Activated T-cell treated with anti-CD3 and anti-CD28 coated beads, Interleukin-2, amount 50 U/mL, for 24 hours (primary cell): ENCODE results near the gene SPDYE6.
"Not testable (repeated sequence)": the region's sequence is repeated elsewhere in the genome, so short reads cannot be mapped to it uniquely, and the experiment has no call there.

ENCODE experiments used
- DNase-seq: peaks from one replicate; pipeline ENCODE4 v3.0.0-alpha.2; 2020
- H3K27ac Mint-ChIP-seq: 2 replicates; pipeline ENCODE4 v1.8.0; 2020; ENCODE audit warnings: mild to moderate bottlenecking, mixed read lengths
- H3K27me3 Mint-ChIP-seq: 2 replicates; pipeline ENCODE4 v1.8.0; 2020; ENCODE audit warnings: mixed read lengths
- H3K36me3 Mint-ChIP-seq: 2 replicates; pipeline ENCODE4 v1.8.0; 2020; ENCODE audit warnings: low read depth, mixed read lengths
- H3K4me1 Mint-ChIP-seq: 2 replicates; pipeline ENCODE4 v1.8.0; 2020; ENCODE audit warnings: low read depth, mixed read lengths
- H3K4me3 Mint-ChIP-seq: 2 replicates; pipeline ENCODE4 v1.8.0; 2020; ENCODE audit warnings: mild to moderate bottlenecking, moderate library complexity, mixed read lengths
- H3K9me3 Mint-ChIP-seq: 2 replicates; pipeline ENCODE4 v1.8.0; 2020; ENCODE audit warnings: mixed read lengths

Gene SPDYE6

GRCh38 chr7:102356344-102356743 lies at the start of gene SPDYE6:
SPDYE6 (minus strand) TSS chr7:102356444; CDS start chr7:102356023, 421 bp downstream.
- not testable (repeated sequence) for H3K9me3 Mint-ChIP-seq, DNase-seq, H3K36me3 Mint-ChIP-seq, H3K4me3 Mint-ChIP-seq, H3K4me1 Mint-ChIP-seq, H3K27me3 Mint-ChIP-seq, H3K27ac Mint-ChIP-seq

GRCh38 chr7:102404862-102405188 lies 48.6 kb upstream of the SPDYE6 start:
- not testable (repeated sequence) for H3K27me3 Mint-ChIP-seq, H3K9me3 Mint-ChIP-seq, H3K27ac Mint-ChIP-seq, H3K4me3 Mint-ChIP-seq, DNase-seq
- peaks cover 11% of the 10 kb centered on the region for H3K4me1 Mint-ChIP-seq
- peaks cover 99% of the 10 kb centered on the region for H3K36me3 Mint-ChIP-seq

- peak; percentile 50 for DNase-seq
- Mint-ChIP-seq H3K4me1 (peaks cover 11% of the 10 kb centered on the region), H3K4me3 (no peak overlapping the region), H3K36me3 (peaks cover 100% of the 10 kb centered on the region), H3K9me3 (no peaks in the 10 kb centered on the region), H3K27ac (no peak overlapping the region), H3K27me3 (no peaks in the 10 kb centered on the region)
These were observed 48.0 kb upstream of the SPDYE6 start for GRCh38 chr7:102404005-102404861.

- H3K27ac Mint-ChIP-seq, result peak overlapping the region; percentile 28
- peaks cover 100% of the 10 kb centered on the region for H3K36me3 Mint-ChIP-seq
- H3K27me3 Mint-ChIP-seq, result no peaks in the 10 kb centered on the region
- no peak overlapping the region for H3K4me3 Mint-ChIP-seq
- no peak for DNase-seq
- H3K4me1 Mint-ChIP-seq, result peaks cover 11% of the 10 kb centered on the region
- H3K9me3 Mint-ChIP-seq, result no peaks in the 10 kb centered on the region
These were observed 47.3 kb upstream of the SPDYE6 start for GRCh38 chr7:102403563-102403962.

- Mint-ChIP-seq H3K4me1 (peaks cover 31% of the 10 kb centered on the region), H3K9me3 (no peaks in the 10 kb centered on the region), H3K27ac (peak overlapping the region; percentile 49), H3K36me3 (peaks cover 93% of the 10 kb centered on the region), H3K27me3 (no peaks in the 10 kb centered on the region), H3K4me3 (no peak overlapping the region)
- no peak for DNase-seq
These were observed 44.1 kb upstream of the SPDYE6 start for GRCh38 chr7:102400360-102400759.

- Mint-ChIP-seq H3K4me1 (peaks cover 26% of the 10 kb centered on the region), H3K9me3 (no peaks in the 10 kb centered on the region), H3K4me3 (no peak overlapping the region), H3K36me3 (peaks cover 86% of the 10 kb centered on the region), H3K27ac (no peak overlapping the region), H3K27me3 (no peaks in the 10 kb centered on the region)
- DNase-seq, result no peak
These were observed 42.3 kb upstream of the SPDYE6 start for GRCh38 chr7:102398543-102398942.

- H3K27me3 Mint-ChIP-seq, result no peaks in the 10 kb centered on the region
- H3K27ac Mint-ChIP-seq, result peak overlapping the region; percentile 93
- H3K4me1 Mint-ChIP-seq, result peaks cover 24% of the 10 kb centered on the region
- H3K4me3 Mint-ChIP-seq, result peak overlapping the region; percentile 95
- H3K9me3 Mint-ChIP-seq, result no peaks in the 10 kb centered on the region
- DNase-seq, result no peak
- peaks cover 82% of the 10 kb centered on the region for H3K36me3 Mint-ChIP-seq
These were observed 40.4 kb upstream of the SPDYE6 start for GRCh38 chr7:102396710-102397019.

- Mint-ChIP-seq H3K4me3 (peak within 1 kb of the TSS; percentile 95), H3K27ac (peak within 1 kb of the TSS; percentile 93)
These were observed 39.8 kb upstream of the SPDYE6 start, which contains the start of gene PRKRIP1 for GRCh38 chr7:102395873-102396709. PRKRIP1 (plus strand) TSS chr7:102396363; CDS start chr7:102396412, 49 bp downstream.

GRCh38 chr7:102395592-102395872 lies 39.3 kb upstream of the SPDYE6 start:
- no peak for DNase-seq
- no peaks in the 10 kb centered on the region for H3K27me3 Mint-ChIP-seq
- H3K27ac Mint-ChIP-seq, result peak overlapping the region; percentile 93
- peaks cover 24% of the 10 kb centered on the region for H3K4me1 Mint-ChIP-seq
- peak overlapping the region; percentile 95 for H3K4me3 Mint-ChIP-seq
- H3K36me3 Mint-ChIP-seq, result peaks cover 74% of the 10 kb centered on the region
- H3K9me3 Mint-ChIP-seq, result no peaks in the 10 kb centered on the region

More at GRCh38 chr7:102395873-102396709, 39.8 kb upstream of the SPDYE6 start, which contains the start of gene PRKRIP1:
- no peaks in the 10 kb centered on the region for H3K27me3 Mint-ChIP-seq
- H3K4me1 Mint-ChIP-seq, result peaks cover 24% of the 10 kb centered on the region
- peak; percentile 85 for DNase-seq
- H3K9me3 Mint-ChIP-seq, result no peaks in the 10 kb centered on the region
- peaks cover 78% of the 10 kb centered on the region for H3K36me3 Mint-ChIP-seq

- no peak overlapping the region for H3K4me3 Mint-ChIP-seq
- no peak for DNase-seq
- H3K9me3 Mint-ChIP-seq, result no peaks in the 10 kb centered on the region
- H3K4me1 Mint-ChIP-seq, result peaks cover 24% of the 10 kb centered on the region
- no peaks in the 10 kb centered on the region for H3K27me3 Mint-ChIP-seq
- H3K36me3 Mint-ChIP-seq, result peaks cover 63% of the 10 kb centered on the region
- no peak overlapping the region for H3K27ac Mint-ChIP-seq
These were observed 37.2 kb upstream of the SPDYE6 start for GRCh38 chr7:102393467-102393866.

- DNase-seq, result no peak
- Mint-ChIP-seq H3K4me1 (peaks cover 18% of the 10 kb centered on the region), H3K27me3 (no peaks in the 10 kb centered on the region), H3K4me3 (no peak overlapping the region), H3K9me3 (no peaks in the 10 kb centered on the region), H3K27ac (no peak overlapping the region), H3K36me3 (peaks cover 58% of the 10 kb centered on the region)
These were observed 36.1 kb upstream of the SPDYE6 start for GRCh38 chr7:102392330-102392729.

- peak; percentile 79 for DNase-seq
- Mint-ChIP-seq H3K4me1 (peaks cover 5% of the 10 kb centered on the region), H3K27ac (no peak overlapping the region), H3K27me3 (no peaks in the 10 kb centered on the region), H3K36me3 (peaks cover 59% of the 10 kb centered on the region), H3K9me3 (no peaks in the 10 kb centered on the region), H3K4me3 (no peak overlapping the region)
These were observed 34.6 kb upstream of the SPDYE6 start for GRCh38 chr7:102390697-102391484.

- no peak overlapping the region for H3K27ac Mint-ChIP-seq
- peaks cover 58% of the 10 kb centered on the region for H3K36me3 Mint-ChIP-seq
- no peak overlapping the region for H3K4me3 Mint-ChIP-seq
- H3K27me3 Mint-ChIP-seq, result no peaks in the 10 kb centered on the region
- H3K9me3 Mint-ChIP-seq, result no peaks in the 10 kb centered on the region
- DNase-seq, result no peak
- H3K4me1 Mint-ChIP-seq, result no peaks in the 10 kb centered on the region
These were observed 33.6 kb upstream of the SPDYE6 start for GRCh38 chr7:102389810-102390209.

- Mint-ChIP-seq H3K9me3 (no peaks in the 10 kb centered on the region), H3K36me3 (peaks cover 65% of the 10 kb centered on the region), H3K27me3 (no peaks in the 10 kb centered on the region), H3K4me1 (no peaks in the 10 kb centered on the region), H3K27ac (peak overlapping the region; percentile 38), H3K4me3 (no peak overlapping the region)
- DNase-seq, result no peak
These were observed 30.8 kb upstream of the SPDYE6 start for GRCh38 chr7:102387064-102387463.
